Astrocyte (in vitro differentiated cells and primary cell): ENCODE results near the gene IL2. TPM values are rescaled to one million over a fixed set of nuclear protein-coding genes. Genes with fewer than 3 reads are reported as not detected.

ENCODE experiments used
- DNase-seq: peaks from one replicate; pipeline ENCODE4 v3.0.0-alpha.2; 2010; ENCODE audit warnings: low read depth
- FAIRE-seq: peaks from 2 replicates; lab custom pipeline; 2011; peaks lifted over from hg19 to GRCh38; lab: Jason Lieb, UNC
- H2AFZ ChIP-seq: 2 replicates; pipeline ENCODE4 v1.6.0; 2012; ENCODE audit warnings: low read depth, low read length, inconsistent platforms
- H3K27ac ChIP-seq: 2 replicates; pipeline ENCODE4 v1.5.1; 2011; ENCODE audit warnings: low read depth, low read length, inconsistent platforms
- H3K27me3 ChIP-seq: 2 replicates; pipeline ENCODE4 v1.6.0; 2011; ENCODE audit warnings: low read length, inconsistent platforms; ENCODE audit not compliant: insufficient read depth
- H3K36me3 ChIP-seq: 2 replicates; pipeline ENCODE4 v1.5.1; 2011; ENCODE audit warnings: low read length, inconsistent platforms; ENCODE audit not compliant: insufficient read depth
- H3K4me1 ChIP-seq: 2 replicates; pipeline ENCODE4 v1.5.1; 2011; ENCODE audit warnings: low read length, inconsistent platforms; ENCODE audit not compliant: insufficient read depth
- H3K4me2 ChIP-seq: 2 replicates; pipeline ENCODE4 v1.6.0; 2012; ENCODE audit warnings: low read length, inconsistent platforms
- H3K4me3 ChIP-seq: 2 replicates; pipeline ENCODE4 v1.5.1; 2011; ENCODE audit warnings: low read depth, mild to moderate bottlenecking, low read length, inconsistent platforms; ENCODE audit not compliant: insufficient read depth
- H3K79me2 ChIP-seq: 2 replicates; pipeline ENCODE4 v1.6.0; 2012; ENCODE audit warnings: mild to moderate bottlenecking, low read length, inconsistent platforms; ENCODE audit not compliant: insufficient read depth
- H3K9ac ChIP-seq: 2 replicates; pipeline ENCODE4 v1.6.0; 2012; ENCODE audit warnings: mild to moderate bottlenecking, low read length, inconsistent platforms
- H3K9me3 ChIP-seq: 2 replicates; pipeline ENCODE4 v1.5.1; 2012; ENCODE audit warnings: low read depth, mild to moderate bottlenecking, low read length, inconsistent platforms; ENCODE audit not compliant: insufficient read depth
- H4K20me1 ChIP-seq: 2 replicates; pipeline ENCODE4 v1.6.0; 2012; ENCODE audit warnings: low read length, inconsistent platforms; ENCODE audit not compliant: insufficient read depth
- H3K27ac Mint-ChIP-seq: one replicate; pipeline ENCODE4 v1.8.0; 2021; ENCODE audit warnings: mild to moderate bottlenecking, mixed read lengths; ENCODE audit not compliant: unreplicated experiment
- H3K27me3 Mint-ChIP-seq: one replicate; pipeline ENCODE4 v1.8.0; 2021; ENCODE audit warnings: low read depth, mixed read lengths; ENCODE audit not compliant: unreplicated experiment
- H3K36me3 Mint-ChIP-seq: one replicate; pipeline ENCODE4 v1.8.0; 2021; ENCODE audit warnings: low read depth, mixed read lengths; ENCODE audit not compliant: unreplicated experiment
- H3K4me1 Mint-ChIP-seq: one replicate; pipeline ENCODE4 v1.8.0; 2021; ENCODE audit warnings: low read depth, mixed read lengths; ENCODE audit not compliant: unreplicated experiment
- H3K4me3 Mint-ChIP-seq: one replicate; pipeline ENCODE4 v1.8.0; 2021; ENCODE audit warnings: mild to moderate bottlenecking, moderate library complexity, mixed read lengths; ENCODE audit not compliant: unreplicated experiment
- H3K9me3 Mint-ChIP-seq: one replicate; pipeline ENCODE4 v1.8.0; 2021; ENCODE audit warnings: mild to moderate bottlenecking, mixed read lengths; ENCODE audit not compliant: unreplicated experiment
- EZH2 ChIP-seq: IDR thresholded peaks from 2 replicates; pipeline ENCODE4 v1.6.1; 2012; ENCODE audit warnings: mild to moderate bottlenecking, low read length, inconsistent platforms; ENCODE audit not compliant: insufficient read depth
- total RNA-seq: library from RNA; stranded (reverse); gene quantifications from 2 replicates; pipeline ENCODE4 v1.2.1, GENCODE V29; 2021
- TF ChIP-seq, protein P1 (sequence below): IDR thresholded peaks from 2 replicates; pipeline ENCODE4 v1.5.1; 2011; ENCODE audit warnings: low read depth, mild to moderate bottlenecking, inconsistent platforms, low read length, moderate library complexity; ENCODE audit not compliant: insufficient read depth

Gene IL2
- total RNA-seq, 1 donor from 2014 or later: not detected

DNA sequence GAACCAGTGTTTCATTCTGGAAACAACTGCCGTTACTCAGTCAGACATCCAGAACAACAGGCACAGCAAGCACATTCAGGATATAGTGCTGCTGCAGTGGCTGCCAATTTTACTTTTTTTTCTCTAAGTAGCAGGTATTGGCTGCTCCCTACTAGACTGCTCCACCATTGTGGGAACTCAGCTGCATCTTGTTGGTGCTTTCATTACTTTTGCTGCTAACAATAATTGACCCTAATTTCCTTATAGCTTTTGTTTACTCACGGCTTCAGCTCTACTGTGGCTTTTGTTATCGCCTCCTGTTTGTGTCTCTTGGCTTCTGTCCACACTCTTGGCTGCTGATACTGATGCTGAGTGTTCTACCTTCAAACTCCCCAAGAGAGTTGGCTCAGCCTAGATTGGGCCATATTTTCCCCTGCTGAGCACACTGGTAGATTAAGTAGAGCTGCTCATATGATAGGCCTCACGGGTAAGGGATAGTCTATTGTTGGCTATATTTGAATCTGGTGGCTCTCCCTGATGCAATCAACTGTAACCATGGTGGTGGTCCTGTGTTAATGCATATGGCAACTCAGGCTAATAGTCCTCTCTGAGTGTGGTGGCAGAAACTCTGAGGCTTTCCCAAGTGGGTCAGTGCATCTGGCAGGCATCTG is 44.5 kb upstream of the IL2 start:
- DNase-seq (peak; percentile 61), FAIRE-seq (no peak)
- Histone ChIP-seq H3K27me3 (no peaks in the 10 kb centered on the region), H3K36me3 (no peaks in the 10 kb centered on the region), H2AFZ (no peak overlapping the region), H3K79me2 (no peaks in the 10 kb centered on the region), H3K4me2 (no peak overlapping the region), H3K9ac (no peak overlapping the region), H3K9me3 (no peaks in the 10 kb centered on the region), H3K4me3 (no peak overlapping the region), H4K20me1 (no peaks in the 10 kb centered on the region), H3K4me1 (no peaks in the 10 kb centered on the region), H3K27ac (no peak overlapping the region)
- no peaks in the 10 kb centered on the region for H3K4me1 Mint-ChIP-seq
- no peak overlapping the region for H3K4me3 Mint-ChIP-seq
- no peaks in the 10 kb centered on the region for H3K36me3 Mint-ChIP-seq
- TF ChIP-seq, protein P1, sequence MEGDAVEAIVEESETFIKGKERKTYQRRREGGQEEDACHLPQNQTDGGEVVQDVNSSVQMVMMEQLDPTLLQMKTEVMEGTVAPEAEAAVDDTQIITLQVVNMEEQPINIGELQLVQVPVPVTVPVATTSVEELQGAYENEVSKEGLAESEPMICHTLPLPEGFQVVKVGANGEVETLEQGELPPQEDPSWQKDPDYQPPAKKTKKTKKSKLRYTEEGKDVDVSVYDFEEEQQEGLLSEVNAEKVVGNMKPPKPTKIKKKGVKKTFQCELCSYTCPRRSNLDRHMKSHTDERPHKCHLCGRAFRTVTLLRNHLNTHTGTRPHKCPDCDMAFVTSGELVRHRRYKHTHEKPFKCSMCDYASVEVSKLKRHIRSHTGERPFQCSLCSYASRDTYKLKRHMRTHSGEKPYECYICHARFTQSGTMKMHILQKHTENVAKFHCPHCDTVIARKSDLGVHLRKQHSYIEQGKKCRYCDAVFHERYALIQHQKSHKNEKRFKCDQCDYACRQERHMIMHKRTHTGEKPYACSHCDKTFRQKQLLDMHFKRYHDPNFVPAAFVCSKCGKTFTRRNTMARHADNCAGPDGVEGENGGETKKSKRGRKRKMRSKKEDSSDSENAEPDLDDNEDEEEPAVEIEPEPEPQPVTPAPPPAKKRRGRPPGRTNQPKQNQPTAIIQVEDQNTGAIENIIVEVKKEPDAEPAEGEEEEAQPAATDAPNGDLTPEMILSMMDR: no peak
- TF ChIP-seq EZH2: no peak
- H3K27me3 Mint-ChIP-seq: no peaks in the 10 kb centered on the region
- H3K27ac Mint-ChIP-seq: no peak overlapping the region
- peaks cover 4% of the 10 kb centered on the region for H3K9me3 Mint-ChIP-seq

DNA sequence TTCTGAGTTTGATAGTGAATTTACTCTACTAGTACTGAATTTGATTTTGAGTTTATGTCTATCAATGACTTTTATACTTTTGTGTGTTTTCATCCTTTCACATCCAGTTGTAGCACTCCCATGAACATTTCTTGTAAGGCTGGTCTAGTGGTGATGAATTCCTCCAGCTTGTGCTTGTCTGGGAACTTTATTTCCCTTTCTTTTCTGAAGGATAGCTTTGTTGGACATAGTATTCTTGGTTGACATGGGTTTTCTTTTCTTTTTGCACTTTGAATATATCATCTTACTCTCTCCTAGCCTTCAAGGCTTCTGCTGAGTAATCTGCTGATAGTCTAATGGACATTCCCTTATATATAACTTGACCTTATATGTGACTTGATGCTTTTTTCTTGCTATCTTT is 32.5 kb upstream of the IL2 start:
- no peaks in the 10 kb centered on the region for H3K27me3 Mint-ChIP-seq
- no peaks in the 10 kb centered on the region for H3K4me1 Mint-ChIP-seq
- H3K4me3 Mint-ChIP-seq: no peak overlapping the region
- Histone ChIP-seq H3K4me2 (no peak overlapping the region), H3K27me3 (no peaks in the 10 kb centered on the region), H3K79me2 (no peaks in the 10 kb centered on the region), H3K9me3 (no peaks in the 10 kb centered on the region), H4K20me1 (no peaks in the 10 kb centered on the region), H3K4me3 (no peak overlapping the region), H3K4me1 (no peaks in the 10 kb centered on the region), H3K27ac (no peak overlapping the region), H3K9ac (no peak overlapping the region), H3K36me3 (no peaks in the 10 kb centered on the region), H2AFZ (no peak overlapping the region)
- FAIRE-seq: no peak
- H3K27ac Mint-ChIP-seq: no peak overlapping the region
- H3K36me3 Mint-ChIP-seq: no peaks in the 10 kb centered on the region
- DNase-seq: no peak
- no peak for TF ChIP-seq EZH2
- TF ChIP-seq, protein P1: no peak
- peaks cover 13% of the 10 kb centered on the region for H3K9me3 Mint-ChIP-seq

DNA sequence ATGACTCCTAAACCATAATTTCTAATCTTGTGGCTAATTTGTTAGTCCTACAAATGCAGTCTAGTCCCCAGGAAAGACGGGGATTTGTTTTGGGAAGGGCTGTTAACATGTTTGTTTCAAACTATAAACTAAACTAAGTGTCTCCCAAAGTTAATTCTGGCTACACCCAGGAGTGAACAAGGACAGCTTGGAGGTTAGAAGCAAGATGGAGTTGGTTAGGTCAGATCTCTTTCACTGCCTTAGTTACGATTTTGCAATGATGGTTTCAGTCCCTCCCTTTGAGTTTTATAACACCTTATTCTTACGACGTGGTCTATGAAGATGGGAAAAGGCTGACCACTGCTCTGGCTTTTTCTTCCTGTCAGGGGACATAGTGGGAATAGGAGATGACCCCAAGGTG is 27.0 kb upstream of the IL2 start:
- Histone ChIP-seq H3K9ac (no peak overlapping the region), H4K20me1 (no peaks in the 10 kb centered on the region), H3K4me1 (no peaks in the 10 kb centered on the region), H3K79me2 (no peaks in the 10 kb centered on the region), H3K36me3 (no peaks in the 10 kb centered on the region), H2AFZ (no peak overlapping the region), H3K4me2 (no peak overlapping the region), H3K9me3 (no peaks in the 10 kb centered on the region), H3K27me3 (no peaks in the 10 kb centered on the region), H3K4me3 (no peak overlapping the region), H3K27ac (no peak overlapping the region)
- H3K4me1 Mint-ChIP-seq: no peaks in the 10 kb centered on the region
- TF ChIP-seq EZH2: no peak
- TF ChIP-seq, protein P1: no peak
- H3K27ac Mint-ChIP-seq: no peak overlapping the region
- H3K36me3 Mint-ChIP-seq: no peaks in the 10 kb centered on the region
- H3K4me3 Mint-ChIP-seq: no peak overlapping the region
- no peaks in the 10 kb centered on the region for H3K27me3 Mint-ChIP-seq
- peaks cover 6% of the 10 kb centered on the region for H3K9me3 Mint-ChIP-seq
- DNase-seq (no peak), FAIRE-seq (no peak)
